Ramos (cell line): Measurements from ENCODE around the gene PODXL2.
"Not testable (repeated sequence)": the region's sequence is repeated elsewhere in the genome, so short reads cannot be mapped to it uniquely, and the experiment has no call there.

ENCODE experiments used
- in situ Hi-C: fragments of 300-500 bp; cut with MboI; formaldehyde crosslinking; loops from one replicate; pipeline ENCODE4 v1.14.3; 2022; ENCODE audit warnings: low sequenced_read_pairs; ENCODE audit not compliant: unreplicated experiment

PODXL2 gene

GRCh38 chr3:127604546-127605165 is 24.3 kb upstream of the PODXL2 start:
- in situ Hi-C loops: no loop called here

- in situ Hi-C loops: not testable (repeated sequence)
Observed at GRCh38 chr3:127605547-127605946, 23.4 kb upstream of the PODXL2 start.

GRCh38 chr3:127606086-127606805 is 22.7 kb upstream of the PODXL2 start:
- in situ Hi-C loops: no loop called here

GRCh38 chr3:127606981-127607595 is 21.9 kb upstream of the PODXL2 start:
- in situ Hi-C loops: no loop called here

- in situ Hi-C loops: no loop called here
Observed at GRCh38 chr3:127607675-127608361, 21.2 kb upstream of the PODXL2 start.

- in situ Hi-C loops: no loop called here
Observed at GRCh38 chr3:127608362-127608718, 20.6 kb upstream of the PODXL2 start.

GRCh38 chr3:127610105-127610504 is 18.9 kb upstream of the PODXL2 start:
- in situ Hi-C loops: no loop called here

GRCh38 chr3:127611251-127611650 is 17.7 kb upstream of the PODXL2 start:
- in situ Hi-C loops: no loop called here

GRCh38 chr3:127612966-127613365 is 16.0 kb upstream of the PODXL2 start:
- in situ Hi-C loops: no loop called here

- in situ Hi-C loops: no loop called here
Observed at GRCh38 chr3:127613406-127613805, 15.6 kb upstream of the PODXL2 start.

GRCh38 chr3:127614928-127615589 is 13.9 kb upstream of the PODXL2 start:
- in situ Hi-C loops: no loop called here

GRCh38 chr3:127615631-127616305 is 13.2 kb upstream of the PODXL2 start:
- in situ Hi-C loops: no loop called here

- in situ Hi-C loops: no loop called here
Observed at GRCh38 chr3:127616836-127617605, 12.0 kb upstream of the PODXL2 start.

GRCh38 chr3:127618891-127619290 is 10.1 kb upstream of the PODXL2 start:
- in situ Hi-C loops: no loop called here

- in situ Hi-C loops: no loop called here
Observed at GRCh38 chr3:127620637-127621375, 8.2 kb upstream of the PODXL2 start.

GRCh38 chr3:127622031-127622430 is 7.0 kb upstream of the PODXL2 start:
- in situ Hi-C loops: no loop called here

GRCh38 chr3:127622772-127623576 is 6.0 kb upstream of the PODXL2 start:
- in situ Hi-C loops: no loop called here

GRCh38 chr3:127624063-127624462 is 4.9 kb upstream of the PODXL2 start:
- in situ Hi-C loops: no loop called here
